ENCODE measurements around the gene KRT7.

The KRT7 gene

DNA sequence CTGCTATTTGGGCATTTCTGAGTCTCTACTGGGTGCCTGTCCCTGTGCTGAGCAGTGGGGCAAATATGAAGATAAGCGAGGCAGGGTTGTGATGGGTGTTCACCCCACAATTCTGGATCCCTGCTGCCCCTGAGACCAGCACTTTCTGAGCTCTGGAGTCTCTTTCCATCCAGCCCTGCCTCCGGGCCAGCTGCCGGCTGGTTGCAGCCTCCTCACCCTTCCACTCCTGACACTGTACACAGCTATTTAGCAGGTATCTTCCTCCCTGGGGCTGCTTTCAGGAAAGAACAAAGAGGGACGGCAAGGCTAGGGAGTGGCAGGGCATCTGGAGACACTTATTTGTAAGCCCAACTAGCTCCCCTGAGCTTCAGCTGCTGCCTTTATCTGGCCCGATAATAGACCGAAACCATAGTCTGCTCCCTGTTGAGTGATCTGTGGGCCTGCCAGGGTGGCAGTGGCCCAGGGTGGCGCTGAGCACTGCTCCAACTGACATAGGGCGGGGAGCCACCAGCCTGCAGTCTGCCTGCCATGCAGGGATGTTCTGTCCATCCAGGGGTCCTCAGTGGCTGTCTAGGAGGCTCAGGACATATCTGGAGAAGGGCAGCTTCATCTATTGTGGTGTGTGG is 33.6 kb upstream of the KRT7 start:
- in situ Hi-C loops (cut with HindIII; ENCODE audit: low sequenced_read_pairs), result no loop called here

GRCh38 chr12:52200086-52200780 is 32.8 kb upstream of the KRT7 start:
- in situ Hi-C loops (cut with HindIII; ENCODE audit: low sequenced_read_pairs), result no loop called here

GRCh38 chr12:52200781-52201450 is 32.1 kb upstream of the KRT7 start:
- in situ Hi-C loops (cut with HindIII; ENCODE audit: low sequenced_read_pairs), result no loop called here

DNA sequence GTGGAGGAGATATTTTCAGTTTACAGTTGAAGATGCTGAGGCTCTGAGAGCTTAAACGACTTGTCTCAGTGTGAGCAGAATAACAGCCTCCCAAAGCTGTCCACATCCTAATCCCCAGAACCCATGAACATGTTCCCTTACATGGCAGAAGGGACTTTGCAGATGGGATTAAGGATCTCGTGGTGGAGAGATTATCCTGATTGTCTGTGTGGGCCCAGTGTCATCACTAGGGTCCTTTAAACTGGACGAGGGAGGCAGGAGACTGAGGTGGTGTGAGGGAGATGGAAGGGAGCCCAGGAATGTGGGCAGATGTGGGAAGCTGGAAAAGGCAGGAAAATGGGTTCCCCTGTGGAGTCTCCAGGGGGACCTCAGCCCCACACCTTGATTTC is 31.6 kb upstream of the KRT7 start:
- in situ Hi-C loops (cut with HindIII; ENCODE audit: low sequenced_read_pairs), result no loop called here

GRCh38 chr12:52202361-52203078 is 30.5 kb upstream of the KRT7 start:
- in situ Hi-C loops (cut with HindIII; ENCODE audit: low sequenced_read_pairs), result no loop called here

GRCh38 chr12:52203079-52203921 is 29.7 kb upstream of the KRT7 start:
- in situ Hi-C loops (cut with HindIII; ENCODE audit: low sequenced_read_pairs), result no loop called here

DNA sequence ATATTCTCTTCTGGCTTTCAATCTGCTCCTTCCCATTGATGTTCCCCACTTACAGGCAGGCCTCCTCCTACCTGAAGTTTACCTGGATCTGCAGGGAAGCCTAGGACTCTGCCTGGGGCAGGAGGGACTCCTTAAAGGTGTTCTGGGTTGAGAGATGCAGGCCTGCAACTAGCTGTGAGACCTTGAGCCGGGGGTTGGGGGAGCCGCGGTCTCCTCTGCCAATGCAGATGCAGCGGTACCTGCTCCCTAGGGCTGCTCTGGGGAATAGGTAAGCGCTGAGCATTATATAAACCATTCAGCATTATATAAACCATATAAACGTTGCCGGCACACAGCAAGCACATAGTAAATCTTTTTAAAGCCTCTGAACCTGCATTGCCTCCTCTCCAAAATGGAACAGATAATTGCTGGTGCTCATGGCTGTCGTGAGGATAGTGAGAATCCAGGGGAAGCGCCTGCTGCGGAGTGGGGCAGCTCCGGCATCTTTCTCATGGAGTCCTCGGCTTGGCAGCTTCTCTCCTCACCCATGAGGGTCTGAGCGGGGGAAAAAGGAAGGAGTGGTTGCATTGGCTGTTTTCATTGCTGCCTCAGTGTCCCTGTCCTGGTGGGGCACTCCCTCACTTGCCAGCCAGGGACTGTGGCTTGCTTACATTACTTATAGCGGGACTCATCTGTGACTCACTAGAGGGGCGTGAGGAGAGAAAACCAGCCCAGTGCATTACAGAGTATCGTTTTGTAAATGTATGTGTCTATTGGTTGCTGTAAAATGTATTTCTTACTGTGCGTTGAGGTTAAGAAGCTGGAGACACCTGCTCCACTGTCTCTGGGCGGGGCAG is 28.7 kb upstream of the KRT7 start:
- in situ Hi-C loops (cut with HindIII; ENCODE audit: low sequenced_read_pairs), result no loop called here

- in situ Hi-C loops (cut with HindIII; ENCODE audit: low sequenced_read_pairs), result no loop called here
Measured at GRCh38 chr12:52204931-52205505, 28.0 kb upstream of the KRT7 start.

DNA sequence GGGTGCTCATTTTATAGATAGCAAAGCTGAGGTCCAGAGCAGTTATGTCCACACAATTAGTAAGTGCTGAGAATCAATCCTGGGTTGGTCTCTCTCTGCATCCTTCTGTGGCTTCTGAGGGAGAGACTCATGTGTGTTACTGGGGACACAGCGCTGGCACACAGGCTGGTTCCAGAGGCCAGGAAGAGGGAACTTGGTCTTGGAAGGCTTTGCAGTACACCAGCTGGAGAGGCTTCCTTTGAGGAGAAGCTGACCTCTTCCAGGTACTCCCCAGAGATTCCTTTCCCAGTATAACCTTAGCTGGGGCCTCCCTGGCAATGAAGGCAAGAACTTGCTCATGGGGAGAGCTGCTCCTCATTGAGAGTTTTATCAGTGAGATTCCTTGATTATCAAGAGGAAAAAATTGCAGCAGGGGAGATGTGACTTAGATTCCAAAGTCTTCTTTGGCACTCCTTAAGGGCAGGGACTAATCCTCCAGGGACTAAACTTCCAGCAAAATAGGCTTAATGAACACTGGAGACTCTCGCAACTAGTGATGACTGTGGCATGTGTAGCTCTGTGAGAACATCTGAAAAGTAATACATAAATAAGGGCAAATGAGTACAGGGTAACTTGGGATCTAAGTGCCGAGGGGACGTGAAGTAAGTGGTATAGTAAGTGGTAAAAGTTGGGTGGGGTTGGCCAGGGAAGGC is 27.3 kb upstream of the KRT7 start:
- in situ Hi-C loops (cut with HindIII; ENCODE audit: low sequenced_read_pairs), result no loop called here

- in situ Hi-C loops (cut with HindIII; ENCODE audit: low sequenced_read_pairs), result no loop called here
Measured at GRCh38 chr12:52206304-52207040, 26.6 kb upstream of the KRT7 start.

DNA sequence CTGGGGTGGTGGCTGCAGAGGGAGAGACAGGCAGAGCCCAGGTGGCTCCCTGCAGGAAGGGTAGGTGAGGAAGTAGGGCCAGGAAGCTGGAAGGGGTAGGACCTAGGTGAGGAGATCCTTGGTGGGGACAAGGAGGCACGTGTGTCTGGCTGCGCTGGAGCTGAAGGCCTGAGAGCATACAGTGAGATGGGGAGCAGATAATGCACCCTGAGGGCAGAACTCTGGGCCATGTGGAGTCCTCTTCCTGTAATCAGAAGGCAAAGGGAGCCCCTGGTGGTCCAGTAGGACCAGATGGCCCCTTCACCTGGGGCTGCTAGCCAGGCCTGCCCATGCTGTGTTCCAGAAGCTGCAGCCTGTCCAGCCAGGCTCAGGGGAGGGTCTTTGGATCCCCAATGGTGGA is 25.9 kb upstream of the KRT7 start:
- in situ Hi-C loops (cut with HindIII; ENCODE audit: low sequenced_read_pairs), result no loop called here

GRCh38 chr12:52207895-52208294 is 25.1 kb upstream of the KRT7 start:
- in situ Hi-C loops (cut with HindIII; ENCODE audit: low sequenced_read_pairs), result no loop called here

GRCh38 chr12:52208424-52209165 is 24.4 kb upstream of the KRT7 start:
- in situ Hi-C loops (cut with HindIII; ENCODE audit: low sequenced_read_pairs), result no loop called here

GRCh38 chr12:52209321-52209720 is 23.7 kb upstream of the KRT7 start:
- in situ Hi-C loops (cut with HindIII; ENCODE audit: low sequenced_read_pairs), result no loop called here

- in situ Hi-C loops (cut with HindIII; ENCODE audit: low sequenced_read_pairs), result loop anchor here (5.0 kb wide), 1 partner anchor 118 kb away; no protein-coding TSS in a partner anchor
Measured at GRCh38 chr12:52210186-52210924, 22.7 kb upstream of the KRT7 start.

GRCh38 chr12:52210925-52211650 is 22.0 kb upstream of the KRT7 start:
- in situ Hi-C loops (cut with HindIII; ENCODE audit: low sequenced_read_pairs), result loop anchor here (5.0 kb wide), 1 partner anchor 119 kb away; no protein-coding TSS in a partner anchor
